K562 (cell line): ENCODE data around the gene CD93. TPM values are rescaled to one million over a fixed set of nuclear protein-coding genes. Genes with fewer than 3 reads are reported as not detected.

Experiments
- ATAC-seq: fragments of 200-7000 bp; cut with Tn5 transposase; 3 replicates; pipeline ENCODE4 v1.9.1; 2020; ENCODE audit warnings: moderate library complexity
- BruUV-seq: library from RNA; stranded (reverse); fragments of 400-500 nt; replicated peaks from 2 replicates; lab custom pipeline; 2021; lab: Mats Ljungman, UMichigan
- CTCF ChIA-PET: fragments of 300-600 bp; formaldehyde crosslinking; extraction: SDS; loops from one replicate; lab custom pipeline; 2021; ENCODE audit warnings: low intra/inter-chr PET ratio; lab: Yijun Ruan, JAX
- POLR2A ChIA-PET: fragments of 300-600, 350-650 bp; sonication (Branson Sonifier 250); formaldehyde crosslinking; extraction: SDS; loops from one replicate; lab custom pipeline; 2021; ENCODE audit warnings: antibody characterized with exemption, inconsistent platforms; lab: Yijun Ruan, JAX
- DNase-seq, 4 experiments: peaks; one replicate each; pipeline versions ENCODE4 v3.0.0 to v3.0.0-alpha.2; 2011 to 2018; ENCODE audit warnings: low spot score in 3 of 4, mixed read lengths in 3 of 4; ENCODE audit errors: extremely low read depth in 1 of 4
- FAIRE-seq: peaks from 2 replicates; lab custom pipeline; 2011; peaks lifted over from hg19 to GRCh38; lab: Jason Lieb, UNC
- H2AFZ ChIP-seq: 2 replicates; pipeline ENCODE4 v1.6.0; 2011; ENCODE audit warnings: low read depth, low read length, control low read depth, inconsistent platforms
- H3K27ac ChIP-seq: fragments of 200-600 bp; 3 replicates; pipeline ENCODE4 v1.8.0; 2011; ENCODE audit warnings: low read depth, mild to moderate bottlenecking, control low read depth, inconsistent platforms, low read length, moderate library complexity, mixed read lengths; ENCODE audit errors: extremely low read depth
- H3K27me3 ChIP-seq, 2 experiments: fragments of 300-600 bp in 1 of 2; 2 replicates in 1 of 2; 3 replicates in 1 of 2; pipeline versions ENCODE4 v1.6.0 to v1.8.0; 2011; ENCODE audit warnings: inconsistent platforms in 2 of 2, low read length in 2 of 2, mild to moderate bottlenecking in 1 of 2, mixed read lengths in 1 of 2, moderate library complexity in 1 of 2; ENCODE audit not compliant: control insufficient read depth in 2 of 2, insufficient read depth in 2 of 2
- H3K36me3 ChIP-seq: fragments of 300-600 bp; 3 replicates; pipeline ENCODE4 v1.8.0; 2011; ENCODE audit warnings: mild to moderate bottlenecking, low read length, inconsistent platforms; ENCODE audit not compliant: control insufficient read depth, insufficient read depth
- H3K4me1 ChIP-seq, 2 experiments: fragments of 200-600 bp in 1 of 2; replicated peaks in 1 of 2; 2 replicates in 1 of 2; 3 replicates in 1 of 2; pipeline versions ENCODE4 v1.5.1 to v1.8.0; 2011; ENCODE audit warnings: inconsistent platforms in 2 of 2, low read length in 2 of 2, mild to moderate bottlenecking in 1 of 2, mixed read lengths in 1 of 2, moderate library complexity in 1 of 2; ENCODE audit not compliant: control insufficient read depth in 2 of 2, insufficient read depth in 2 of 2
- H3K4me2 ChIP-seq: 2 replicates; pipeline ENCODE4 v1.6.1; 2011; ENCODE audit warnings: low read length, control low read depth, inconsistent platforms, mixed read lengths; ENCODE audit not compliant: insufficient read depth
- H3K4me3 ChIP-seq: fragments of 200-600 bp; sonication (generic), shearing (Covaris generic); 2 replicates; pipeline ENCODE4 v1.5.1; 2016; ENCODE audit warnings: control low read depth, inconsistent platforms
- H3K79me2 ChIP-seq: fragments of 200-600 bp; 3 replicates; pipeline ENCODE4 v1.8.0; 2011; ENCODE audit warnings: low read length, inconsistent platforms; ENCODE audit not compliant: control insufficient read depth, insufficient read depth
- H3K9ac ChIP-seq, 2 experiments: 2 replicates each; pipeline versions ENCODE4 v1.6.0 to v1.6.1; 2011; ENCODE audit warnings: low read depth in 2 of 2, low read length in 2 of 2, control low read depth in 1 of 2, inconsistent platforms in 1 of 2, mild to moderate bottlenecking in 1 of 2, mixed read lengths in 1 of 2; ENCODE audit not compliant: insufficient read depth in 1 of 2
- H3K9me1 ChIP-seq: one replicate; pipeline ENCODE4 v1.6.0; 2011; ENCODE audit warnings: inconsistent platforms, mild to moderate bottlenecking, low read length, moderate library complexity; ENCODE audit not compliant: control insufficient read depth, insufficient read depth
- H3K9me3 ChIP-seq: replicated peaks from 2 replicates; pipeline ENCODE4 v1.5.1; 2011; ENCODE audit warnings: low read depth, low read length, inconsistent platforms; ENCODE audit not compliant: control insufficient read depth, insufficient read depth
- H4K20me1 ChIP-seq: replicated peaks from 2 replicates; pipeline ENCODE4 v1.6.1; 2011; ENCODE audit warnings: low read length, inconsistent platforms, mixed read lengths; ENCODE audit not compliant: control insufficient read depth, insufficient read depth
- ATF1 ChIP-seq, 2 experiments: fragments of 450-650 bp in 1 of 2; IDR thresholded peaks; 2 replicates each; pipeline ENCODE4 v1.6.1; 2016; ENCODE audit warnings: missing compliant biosample characterization in 1 of 2, missing genetic modification characterization in 1 of 2
- DEAF1 ChIP-seq: fragments of 450-650 bp; formaldehyde crosslinking; IDR thresholded peaks from 2 replicates; pipeline ENCODE4 v1.4.0; 2020; ENCODE audit warnings: mild to moderate bottlenecking, moderate library complexity
- FOXO4 ChIP-seq: fragments of 450-650 bp; formaldehyde crosslinking; IDR thresholded peaks from 2 replicates; pipeline ENCODE4 v1.4.0; 2020; ENCODE audit warnings: mild to moderate bottlenecking, moderate library complexity
- FUS ChIP-seq: fragments of 200-400 bp; formaldehyde crosslinking; optimal IDR thresholded peaks from 2 replicates; pipeline ENCODE3; 2017; ENCODE audit warnings: low read depth, low read length
- TFAP4 ChIP-seq: sonication (generic); formaldehyde crosslinking; IDR thresholded peaks from 2 replicates; pipeline ENCODE4 v1.8.0; 2022; ENCODE audit warnings: missing genetic modification reagents, mild to moderate bottlenecking, moderate library complexity, borderline replicate concordance
- ZNF224 ChIP-seq: sonication (generic); formaldehyde crosslinking; IDR thresholded peaks from 2 replicates; pipeline ENCODE4 v1.8.0; 2022; ENCODE audit warnings: mild to moderate bottlenecking, missing genetic modification reagents
- WGBS: fragments of 100-300 bp; shearing (Covaris generic); methylation state at CpG from one replicate; pipeline ENCODE4 v1.1.6; 2016; ENCODE audit warnings: low coverage, mixed read lengths; ENCODE audit not compliant: insufficient coverage; ENCODE audit errors: missing lambda C conversion rate; 5-methylcytosine and 5-hydroxymethylcytosine counted together
- in situ Hi-C: fragments of 300-500 bp; cut with MboI; formaldehyde crosslinking; loops from 4 replicates; pipeline ENCODE4 v1.15.0; 2018; ENCODE audit warnings: inconsistent platforms, mixed read lengths
- intact Hi-C: fragments of 100-400 bp; cut with micrococcal nuclease; formaldehyde crosslinking; loops from 2 replicates; pipeline ENCODE4 v1.14.2; 2022
- polyA plus RNA-seq, 8 experiments: library from polyadenylated mRNA; depleted of rRNA in 4 of 8; stranded (reverse) in 5 of 8; unstranded in 3 of 8; fragments of >200 nt; fragmentation: Nextera tagmentation in 2 of 8; fragmentation: Illumina TruSeq in 1 of 8; extraction: Ambion mirVana in 2 of 8; extraction: Trizol in 1 of 8; gene quantifications; 2 replicates each; pipeline versions ENCODE4 v1.2.1 to v1.2.3, GENCODE V29; 2011 to 2014; ENCODE audit warnings: inconsistent platforms in 1 of 8, missing spikeins in 1 of 8
- total RNA-seq, 7 experiments: library from RNA; depleted of rRNA in 6 of 7; stranded (reverse); fragments of >200 nt in 6 of 7; fragmentation: Illumina TruSeq in 2 of 7; extraction: Trizol in 2 of 7; gene quantifications; 2 replicates each; pipeline versions ENCODE4 v1.2.1 to v1.2.3, GENCODE V29; 2011 to 2021; ENCODE audit warnings: low replicate concordance in 1 of 7
- TF ChIP-seq, protein P1 (sequence below): fragments of 450-650 bp; conservative IDR thresholded peaks from 2 replicates; pipeline ENCODE4 v1.6.1; 2016; ENCODE audit warnings: missing genetic modification characterization, low read depth, mild to moderate bottlenecking, missing compliant biosample characterization, moderate library complexity
- TF ChIP-seq, protein P2 (sequence below): fragments of 450-650 bp; IDR thresholded peaks from 2 replicates; pipeline ENCODE4 v1.6.1; 2016; ENCODE audit warnings: low read depth

Gene CD93
- total and polyA plus RNA-seq, 9 of the 15 experiments (the other 6 are each of a cell fraction or from before 2014, with no cell fraction given) = 0.03 to 0.20 (median 0.05) TPM

DNA sequence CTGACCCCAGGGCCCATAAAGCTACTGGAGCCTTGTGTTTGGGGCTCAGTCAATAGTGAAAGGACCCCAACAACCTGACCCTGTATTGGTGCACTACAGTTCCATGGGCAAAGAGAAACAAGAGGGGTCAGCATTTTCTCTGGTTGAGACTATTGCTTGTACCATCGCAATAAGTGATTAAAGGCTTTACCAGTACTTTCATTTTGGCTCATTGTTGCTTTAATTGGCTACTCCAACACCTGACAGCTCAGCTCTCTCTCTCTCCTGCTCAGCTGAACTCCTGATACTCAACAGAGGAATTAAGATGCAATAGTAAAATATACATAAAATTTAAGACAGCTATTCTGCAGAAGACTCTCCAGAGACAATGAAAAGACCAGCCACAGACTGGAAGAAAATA is 17.8 kb downstream of the CD93 start:
- in situ Hi-C loops = no loop called here
- H3K9me1 ChIP-seq = no peaks in the 10 kb centered on the region
- intact Hi-C loops = no loop called here
- no peak for TF ChIP-seq FUS
- no peak for TF ChIP-seq DEAF1
- no peak for TF ChIP-seq ZNF224
- TF ChIP-seq, protein P1, sequence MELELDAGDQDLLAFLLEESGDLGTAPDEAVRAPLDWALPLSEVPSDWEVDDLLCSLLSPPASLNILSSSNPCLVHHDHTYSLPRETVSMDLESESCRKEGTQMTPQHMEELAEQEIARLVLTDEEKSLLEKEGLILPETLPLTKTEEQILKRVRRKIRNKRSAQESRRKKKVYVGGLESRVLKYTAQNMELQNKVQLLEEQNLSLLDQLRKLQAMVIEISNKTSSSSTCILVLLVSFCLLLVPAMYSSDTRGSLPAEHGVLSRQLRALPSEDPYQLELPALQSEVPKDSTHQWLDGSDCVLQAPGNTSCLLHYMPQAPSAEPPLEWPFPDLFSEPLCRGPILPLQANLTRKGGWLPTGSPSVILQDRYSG (tag) = no peak
- TF ChIP-seq FOXO4 (CRISPR knock-in tag) = no peak
- TF ChIP-seq, protein P2, sequence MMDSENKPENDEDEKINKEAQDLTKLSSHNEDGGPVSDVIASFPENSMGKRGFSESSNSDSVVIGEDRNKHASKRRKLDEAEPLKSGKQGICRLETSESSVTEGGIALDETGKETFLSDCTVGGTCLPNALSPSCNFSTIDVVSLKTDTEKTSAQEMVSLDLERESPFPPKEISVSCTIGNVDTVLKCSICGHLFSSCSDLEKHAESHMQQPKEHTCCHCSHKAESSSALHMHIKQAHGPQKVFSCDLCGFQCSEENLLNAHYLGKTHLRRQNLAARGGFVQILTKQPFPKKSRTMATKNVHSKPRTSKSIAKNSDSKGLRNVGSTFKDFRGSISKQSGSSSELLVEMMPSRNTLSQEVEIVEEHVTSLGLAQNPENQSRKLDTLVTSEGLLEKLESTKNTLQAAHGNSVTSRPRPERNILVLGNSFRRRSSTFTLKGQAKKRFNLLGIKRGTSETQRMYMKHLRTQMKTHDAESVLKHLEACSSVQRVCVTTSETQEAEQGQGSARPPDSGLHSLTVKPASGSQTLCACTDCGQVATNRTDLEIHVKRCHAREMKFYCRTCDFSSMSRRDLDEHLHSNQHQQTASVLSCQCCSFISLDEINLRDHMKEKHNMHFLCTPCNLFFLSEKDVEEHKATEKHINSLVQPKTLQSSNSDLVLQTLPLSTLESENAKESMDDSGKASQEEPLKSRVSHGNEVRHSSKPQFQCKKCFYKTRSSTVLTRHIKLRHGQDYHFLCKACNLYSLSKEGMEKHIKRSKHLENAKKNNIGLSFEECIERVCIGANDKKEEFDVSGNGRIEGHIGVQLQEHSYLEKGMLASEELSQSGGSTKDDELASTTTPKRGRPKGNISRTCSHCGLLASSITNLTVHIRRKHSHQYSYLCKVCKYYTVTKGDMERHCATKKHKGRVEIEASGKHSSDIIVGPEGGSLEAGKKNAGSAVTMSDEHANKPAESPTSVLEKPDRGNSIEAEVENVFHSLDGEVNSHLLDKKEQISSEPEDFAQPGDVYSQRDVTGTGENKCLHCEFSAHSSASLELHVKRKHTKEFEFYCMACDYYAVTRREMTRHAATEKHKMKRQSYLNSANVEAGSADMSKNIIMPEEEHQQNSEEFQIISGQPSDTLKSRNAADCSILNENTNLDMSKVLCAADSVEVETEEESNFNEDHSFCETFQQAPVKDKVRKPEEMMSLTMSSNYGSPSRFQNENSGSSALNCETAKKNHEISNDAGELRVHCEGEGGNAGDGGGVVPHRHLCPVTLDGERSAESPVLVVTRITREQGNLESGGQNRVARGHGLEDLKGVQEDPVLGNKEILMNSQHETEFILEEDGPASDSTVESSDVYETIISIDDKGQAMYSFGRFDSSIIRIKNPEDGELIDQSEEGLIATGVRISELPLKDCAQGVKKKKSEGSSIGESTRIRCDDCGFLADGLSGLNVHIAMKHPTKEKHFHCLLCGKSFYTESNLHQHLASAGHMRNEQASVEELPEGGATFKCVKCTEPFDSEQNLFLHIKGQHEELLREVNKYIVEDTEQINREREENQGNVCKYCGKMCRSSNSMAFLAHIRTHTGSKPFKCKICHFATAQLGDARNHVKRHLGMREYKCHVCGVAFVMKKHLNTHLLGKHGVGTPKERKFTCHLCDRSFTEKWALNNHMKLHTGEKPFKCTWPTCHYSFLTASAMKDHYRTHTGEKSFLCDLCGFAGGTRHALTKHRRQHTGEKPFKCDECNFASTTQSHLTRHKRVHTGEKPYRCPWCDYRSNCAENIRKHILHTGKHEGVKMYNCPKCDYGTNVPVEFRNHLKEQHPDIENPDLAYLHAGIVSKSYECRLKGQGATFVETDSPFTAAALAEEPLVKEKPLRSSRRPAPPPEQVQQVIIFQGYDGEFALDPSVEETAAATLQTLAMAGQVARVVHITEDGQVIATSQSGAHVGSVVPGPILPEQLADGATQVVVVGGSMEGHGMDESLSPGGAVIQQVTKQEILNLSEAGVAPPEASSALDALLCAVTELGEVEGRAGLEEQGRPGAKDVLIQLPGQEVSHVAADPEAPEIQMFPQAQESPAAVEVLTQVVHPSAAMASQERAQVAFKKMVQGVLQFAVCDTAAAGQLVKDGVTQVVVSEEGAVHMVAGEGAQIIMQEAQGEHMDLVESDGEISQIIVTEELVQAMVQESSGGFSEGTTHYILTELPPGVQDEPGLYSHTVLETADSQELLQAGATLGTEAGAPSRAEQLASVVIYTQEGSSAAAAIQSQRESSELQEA = no peak
- no peak for TF ChIP-seq TFAP4 (CRISPR knock-in tag)
- no peak for TF ChIP-seq ATF1 (CRISPR knock-in tag; IDR thresholded peaks at IDR 0.05)
- no peak for TF ChIP-seq ATF1 (tag; IDR thresholded peaks at IDR 0.05)

More for the DNA sequence above, 17.8 kb downstream of the CD93 start:
- no peaks in the 10 kb centered on the region for H3K36me3 ChIP-seq
- ChIA-PET POLR2A (interaction anchor here (0.6 kb wide), 2 partner anchors 28 to 83 kb away, joined by 4 read pairs; no protein-coding TSS in a partner anchor), CTCF (no interaction called here)
- WGBS = 89% methylated on average over 1 of the region's 1 CpG
- H3K4me2 ChIP-seq = no peak overlapping the region
- H3K4me1 ChIP-seq = no peaks in the 10 kb centered on the region
- no peaks in the 10 kb centered on the region for H3K9me3 ChIP-seq
- ATAC-seq (no peak), FAIRE-seq (no peak), DNase-seq (no peak)
- H2AFZ ChIP-seq = no peak overlapping the region
- H3K27me3 ChIP-seq = no peaks in the 10 kb centered on the region
- no peak overlapping the region for H3K27ac ChIP-seq
- H3K4me3 ChIP-seq = no peak overlapping the region
- H3K79me2 ChIP-seq = no peaks in the 10 kb centered on the region
- no peak overlapping the region for H3K9ac ChIP-seq
- H4K20me1 ChIP-seq = no peaks in the 10 kb centered on the region
- BruUV-seq = no TSS peak
